ENCODE data around the gene TNXB.
"Not testable (repeated sequence)": the region's sequence is repeated elsewhere in the genome, so short reads cannot be mapped to it uniquely, and the experiment has no call there.

The TNXB gene

GRCh38 chr6:32008616-32009015, 100.5 kb downstream of the TNXB start:
- DNase-seq = not testable (repeated sequence)

- DNase-seq = not testable (repeated sequence)
Observed at GRCh38 chr6:32008037-32008436, 101.1 kb downstream of the TNXB start.

- DNase-seq = not testable (repeated sequence)
Observed at GRCh38 chr6:32007086-32007485, 102.1 kb downstream of the TNXB start.

GRCh38 chr6:32005991-32006529, 103.1 kb downstream of the TNXB start:
- not testable (repeated sequence) for DNase-seq

- DNase-seq = not testable (repeated sequence)
Observed at GRCh38 chr6:32005538-32005880, 103.6 kb downstream of the TNXB start.

- DNase-seq = not testable (repeated sequence)
Observed at GRCh38 chr6:32004864-32005537, 104.1 kb downstream of the TNXB start.

GRCh38 chr6:32004393-32004792, 104.7 kb downstream of the TNXB start:
- DNase-seq = not testable (repeated sequence)

- DNase-seq = not testable (repeated sequence)
Observed at GRCh38 chr6:32003301-32003700, 105.8 kb downstream of the TNXB start.

- DNase-seq = not testable (repeated sequence)
Observed at GRCh38 chr6:32002546-32003268, 106.4 kb downstream of the TNXB start.

GRCh38 chr6:31996385-31996784, 112.8 kb downstream of the TNXB start:
- not testable (repeated sequence) for DNase-seq

GRCh38 chr6:31994421-31994820, 114.7 kb downstream of the TNXB start:
- not testable (repeated sequence) for DNase-seq
